Measurements from ENCODE around the gene PRDM16. TPM values are rescaled to one million over a fixed set of nuclear protein-coding genes. Genes with fewer than 3 reads are reported as not detected.

Gene PRDM16
- total RNA-seq, 1 experiment from 2014 or later = 0.17 TPM

DNA sequence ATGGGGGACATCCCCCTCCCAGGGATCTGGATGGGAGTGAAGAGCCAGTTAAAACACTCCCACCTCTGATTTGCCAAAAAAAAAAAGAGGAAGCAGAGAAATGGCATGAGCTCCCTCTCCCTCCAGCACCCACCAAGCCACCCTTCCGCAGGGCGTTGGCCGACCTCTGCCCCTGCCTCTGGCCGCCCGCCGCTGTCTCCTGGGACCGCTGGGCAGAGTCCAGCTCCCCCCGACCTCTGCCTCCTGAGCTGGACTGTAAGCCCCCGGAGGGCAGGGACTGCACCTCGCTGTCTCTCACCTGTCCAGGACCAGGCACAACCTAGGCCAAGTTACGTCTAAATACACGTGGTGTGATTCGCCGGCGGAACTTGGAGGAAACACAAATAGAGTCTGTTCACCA is 174.3 kb downstream of the PRDM16 start:
- Histone ChIP-seq H2BK20ac (ENCODE audit: low read depth, low read length, poor library complexity, severe bottlenecking) (no peak overlapping the region), H2BK12ac (ENCODE audit: insufficient read length, low read depth, low read length) (no peak overlapping the region), H3K79me1 (ENCODE audit: insufficient read depth, low read depth, low read length, poor library complexity, severe bottlenecking) (no peaks in the 10 kb centered on the region), H3K27me3 (ENCODE audit: insufficient read depth, low read length) (no peaks in the 10 kb centered on the region; the same call in 1 of the 2 replicates), H3K18ac (ENCODE audit: insufficient read length, low read depth, low read length) (no peak overlapping the region), H4K5ac (ENCODE audit: insufficient read length, low read depth, low read length) (no peak overlapping the region), H3K79me2 (ENCODE audit: insufficient read depth, low read length) (no peaks in the 10 kb centered on the region), H2BK120ac (ENCODE audit: low read depth, low read length, poor library complexity, severe bottlenecking) (no peak overlapping the region), H4K8ac (replicated peaks; ENCODE audit: insufficient read length, low read depth, low read length) (no peak overlapping the region), H3K23me2 (ENCODE audit: insufficient read length, low read depth, low read length, poor library complexity, severe bottlenecking) (no peaks in the 10 kb centered on the region), H2AFZ (ENCODE audit: low read length) (no peak overlapping the region), H3K23ac (ENCODE audit: insufficient read length, low read depth, low read length) (no peak overlapping the region), H3K27ac (ENCODE audit: insufficient read length, low read depth, low read length) (no peak overlapping the region), H2BK5ac (ENCODE audit: insufficient read length, low read length) (no peak overlapping the region), H3T11ph (ENCODE audit: low read length) (no peak overlapping the region), H4K20me1 (ENCODE audit: control insufficient read depth, insufficient read depth, insufficient read length) (no peaks in the 10 kb centered on the region), H3K4me1 (ENCODE audit: insufficient read depth, low read length) (no peaks in the 10 kb centered on the region), H3K9me3 (ENCODE audit: control insufficient read depth, low read depth, low read length) (no peaks in the 10 kb centered on the region), H2AK5ac (ENCODE audit: insufficient read length, low read length) (no peak overlapping the region), H3K14ac (ENCODE audit: insufficient read depth, low read length) (no peak overlapping the region), H4K91ac (ENCODE audit: insufficient read length, low read depth, low read length) (no peak overlapping the region), H3K4ac (ENCODE audit: low read depth, low read length) (no peak overlapping the region), H3K9ac (ENCODE audit: extremely low read depth, insufficient read length, low read length) (no peak overlapping the region), H3K4me2 (ENCODE audit: insufficient read depth, insufficient read length, low read length) (no peak overlapping the region), H2BK15ac (ENCODE audit: low read depth, low read length) (no peak overlapping the region), H3K56ac (ENCODE audit: insufficient read length, low read depth, low read length) (no peak overlapping the region)
- no peak overlapping the region for H3K27ac Mint-ChIP-seq
- H3K36me3 Mint-ChIP-seq (ENCODE audit: insufficient read depth in 1 of 3, low read depth in 3 of 3) = no peaks in the 10 kb centered on the region
- TF ChIP-seq, protein P1, sequence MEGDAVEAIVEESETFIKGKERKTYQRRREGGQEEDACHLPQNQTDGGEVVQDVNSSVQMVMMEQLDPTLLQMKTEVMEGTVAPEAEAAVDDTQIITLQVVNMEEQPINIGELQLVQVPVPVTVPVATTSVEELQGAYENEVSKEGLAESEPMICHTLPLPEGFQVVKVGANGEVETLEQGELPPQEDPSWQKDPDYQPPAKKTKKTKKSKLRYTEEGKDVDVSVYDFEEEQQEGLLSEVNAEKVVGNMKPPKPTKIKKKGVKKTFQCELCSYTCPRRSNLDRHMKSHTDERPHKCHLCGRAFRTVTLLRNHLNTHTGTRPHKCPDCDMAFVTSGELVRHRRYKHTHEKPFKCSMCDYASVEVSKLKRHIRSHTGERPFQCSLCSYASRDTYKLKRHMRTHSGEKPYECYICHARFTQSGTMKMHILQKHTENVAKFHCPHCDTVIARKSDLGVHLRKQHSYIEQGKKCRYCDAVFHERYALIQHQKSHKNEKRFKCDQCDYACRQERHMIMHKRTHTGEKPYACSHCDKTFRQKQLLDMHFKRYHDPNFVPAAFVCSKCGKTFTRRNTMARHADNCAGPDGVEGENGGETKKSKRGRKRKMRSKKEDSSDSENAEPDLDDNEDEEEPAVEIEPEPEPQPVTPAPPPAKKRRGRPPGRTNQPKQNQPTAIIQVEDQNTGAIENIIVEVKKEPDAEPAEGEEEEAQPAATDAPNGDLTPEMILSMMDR (conservative IDR thresholded peaks at IDR 0.05) = no peak
- WGBS (ENCODE audit: extremely low coverage, insufficient read length, low lambda C conversion rate) = no CpG with 5 or more reads among the region's 15 CpGs
- H3K27me3 Mint-ChIP-seq (ENCODE audit: low read depth) = peaks cover 21% of the 10 kb centered on the region
- no peak overlapping the region for H3K4me3 Mint-ChIP-seq
- no peak for DNase-seq
- peaks cover 4 to 18% of the 10 kb centered on the region in 2 experiments for H3K4me1 Mint-ChIP-seq
- H3K9me3 Mint-ChIP-seq = no peaks in the 10 kb centered on the region

Data from H9 (cell line).